ENCODE measurements around the gene ELP5.

ELP5 gene

GRCh38 chr17:7258731-7259554, 6.9 kb downstream of the ELP5 start:
- no peak for DNase-seq

DNA sequence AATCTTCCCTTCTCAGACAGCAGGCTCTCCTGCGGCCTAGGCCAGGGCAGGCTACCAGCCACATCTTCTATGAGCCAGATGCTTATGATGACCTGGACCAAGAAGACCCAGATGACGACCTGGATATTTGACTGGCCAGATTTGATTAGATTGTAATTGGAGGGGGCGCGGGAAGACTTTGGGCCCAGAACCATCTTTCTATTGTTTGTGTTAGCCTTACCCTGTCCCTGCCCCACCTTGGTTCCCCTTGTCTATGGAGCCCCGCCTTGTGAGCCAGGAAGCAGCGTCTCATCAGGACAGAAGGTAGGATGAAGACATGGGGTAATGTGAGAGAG, 7.5 kb downstream of the ELP5 start:
- DNase-seq = no peak

GRCh38 chr17:7260151-7260550, 8.1 kb downstream of the ELP5 start:
- DNase-seq = no peak

GRCh38 chr17:7260651-7261378, 8.8 kb downstream of the ELP5 start:
- no peak for DNase-seq

DNA sequence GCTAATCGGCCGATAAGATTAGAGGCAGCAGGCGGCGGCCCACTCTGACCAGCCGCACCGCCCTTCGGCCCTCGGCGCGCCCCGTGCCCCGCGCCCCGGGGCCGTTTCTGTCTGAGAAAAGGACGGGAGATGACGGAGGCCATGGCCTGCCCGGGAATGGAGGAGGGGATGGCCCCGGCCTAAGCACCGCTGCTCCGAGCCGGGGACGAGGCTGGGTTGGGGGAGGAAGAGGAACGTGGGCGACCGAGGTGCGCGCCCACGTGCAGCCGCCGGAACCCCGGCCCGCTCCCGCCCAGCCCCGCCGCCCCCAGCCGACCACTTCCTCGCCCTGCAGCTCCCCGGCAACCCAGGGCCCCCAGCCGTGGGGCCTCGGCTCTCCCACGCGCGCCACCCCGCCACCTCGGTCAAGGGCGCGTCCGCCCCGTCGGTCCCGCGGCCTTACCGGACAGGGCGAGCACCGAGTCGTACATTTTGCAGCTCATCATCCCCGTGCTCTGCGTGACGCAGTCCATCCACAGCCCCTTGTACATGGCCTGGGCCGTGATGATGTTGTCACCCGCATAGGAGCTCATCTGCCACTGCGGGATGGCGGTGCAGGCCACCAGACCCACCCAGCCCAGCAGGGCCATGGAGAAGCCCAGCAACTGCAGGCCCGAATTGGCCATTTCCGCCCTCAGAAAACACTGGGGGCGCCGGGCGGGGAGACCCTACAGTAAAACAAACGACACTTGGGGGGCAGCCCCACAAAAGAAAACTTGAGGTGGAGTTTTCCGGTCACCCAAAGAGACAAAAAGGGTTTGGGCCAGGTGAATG, 9.6 kb downstream of the ELP5 start:
- DNase-seq = no peak

GRCh38 chr17:7262192-7262934, 10.3 kb downstream of the ELP5 start, which contains the start of gene CLDN7:
TSS of gene CLDN7 (minus strand) at chr17:7262478. CDS start at chr17:7262043, 435 bp downstream.
- peak; percentile 55 for DNase-seq

- no peak for DNase-seq
Observed at GRCh38 chr17:7262935-7263800, 11.2 kb downstream of the ELP5 start.

GRCh38 chr17:7263801-7264078, 11.7 kb downstream of the ELP5 start:
- DNase-seq = no peak

- DNase-seq = no peak
Observed at GRCh38 chr17:7266784-7267183, 14.8 kb downstream of the ELP5 start.

GRCh38 chr17:7279448-7279847, 27.4 kb downstream of the ELP5 start:
- no peak for DNase-seq

DNA sequence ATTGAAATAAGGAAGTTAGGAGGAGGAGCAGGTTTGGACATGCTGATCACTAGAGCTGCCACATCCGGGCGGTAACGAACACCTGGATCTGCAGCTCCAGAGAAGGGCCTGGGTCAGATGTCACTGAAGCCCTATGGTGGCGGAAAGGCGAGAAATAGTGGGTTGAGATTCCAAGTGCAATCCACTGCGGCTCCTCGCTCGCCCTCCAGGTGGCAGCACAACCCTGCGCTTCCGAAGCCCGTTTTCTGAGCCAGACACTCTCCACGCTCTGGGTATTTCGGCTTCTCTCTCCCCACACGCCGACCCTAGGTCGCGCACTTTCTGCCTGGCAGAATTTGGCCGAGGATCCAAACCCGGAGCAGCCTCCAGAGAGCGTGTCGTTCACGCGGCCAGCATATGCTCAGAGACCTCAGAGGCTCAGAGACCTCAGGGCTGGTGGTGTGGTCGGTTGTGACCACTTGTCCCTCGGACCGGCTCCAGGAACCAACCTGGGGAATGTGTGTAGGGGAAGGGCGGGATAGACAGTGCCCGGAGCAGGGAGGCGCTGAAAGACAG, 28.6 kb downstream of the ELP5 start:
- peak; percentile 16 for DNase-seq

DNA sequence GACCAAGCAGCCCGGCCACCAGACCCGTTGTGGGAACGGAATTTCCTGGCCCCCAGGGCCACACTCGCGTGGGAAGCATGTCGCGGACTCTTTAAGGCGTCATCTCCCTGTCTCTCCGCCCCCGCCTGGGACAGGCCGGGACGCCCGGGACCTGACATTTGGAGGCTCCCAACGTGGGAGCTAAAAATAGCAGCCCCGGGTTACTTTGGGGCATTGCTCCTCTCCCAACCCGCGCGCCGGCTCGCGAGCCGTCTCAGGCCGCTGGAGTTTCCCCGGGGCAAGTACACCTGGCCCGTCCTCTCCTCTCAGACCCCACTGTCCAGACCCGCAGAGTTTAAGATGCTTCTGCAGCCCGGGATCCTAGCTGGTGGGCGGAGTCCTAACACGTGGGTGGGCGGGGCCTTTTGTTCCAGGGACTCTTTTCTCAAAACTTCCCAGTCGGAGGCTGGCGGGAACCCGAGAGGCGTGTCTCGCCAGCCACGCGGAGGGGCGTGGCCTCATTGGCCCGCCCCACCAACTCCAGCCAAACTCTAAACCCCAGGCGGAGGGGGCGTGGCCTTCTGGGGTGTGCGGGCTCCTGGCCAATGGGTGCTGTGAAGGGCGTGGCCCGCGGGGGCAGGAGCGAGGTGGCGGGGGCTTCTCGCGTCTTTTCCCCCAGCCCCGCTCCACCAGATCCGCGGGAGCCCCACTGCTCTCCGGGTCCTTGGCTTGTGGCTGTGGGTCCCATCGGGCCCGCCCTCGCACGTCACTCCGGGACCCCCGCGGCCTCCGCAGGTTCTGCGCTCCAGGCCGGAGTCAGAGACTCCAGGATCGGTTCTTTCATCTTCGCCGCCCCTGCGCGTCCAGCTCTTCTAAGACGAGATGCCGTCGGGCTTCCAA, 29.3 kb downstream of the ELP5 start, which contains the start of gene SLC2A4:
Gene SLC2A4, plus strand, starts transcription at position 645 of the 879 bp plus-strand sequence. Its CDS starts 217 bp downstream, at position 862.
- peak; percentile 74 for DNase-seq

GRCh38 chr17:7281953-7282751, 30.1 kb downstream of the ELP5 start:
- no peak for DNase-seq

DNA sequence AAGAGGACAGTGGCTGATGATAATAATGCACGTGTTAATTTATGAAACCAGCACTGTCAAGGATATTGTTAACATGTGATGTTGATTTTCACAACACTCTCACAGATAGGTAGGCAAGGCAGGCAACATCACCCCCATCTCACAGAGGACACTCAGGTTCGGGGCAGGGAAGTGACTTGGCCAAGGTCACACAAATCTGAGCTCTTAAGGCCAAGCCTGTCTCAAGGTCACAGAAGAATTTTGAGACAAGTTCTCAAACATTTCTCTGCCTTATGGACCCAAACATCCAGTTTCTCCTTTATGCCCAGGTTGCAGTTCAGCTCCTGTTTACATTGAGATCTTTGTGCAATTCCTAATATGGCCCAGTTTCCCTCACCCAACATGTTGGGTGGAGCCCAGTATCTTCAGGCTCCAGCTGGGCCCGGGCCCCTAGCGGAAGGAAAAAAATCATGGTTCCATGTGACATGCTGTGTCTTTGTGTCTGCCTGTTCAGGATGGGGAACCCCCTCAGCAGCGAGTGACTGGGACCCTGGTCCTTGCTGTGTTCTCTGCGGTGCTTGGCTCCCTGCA, 30.8 kb downstream of the ELP5 start:
- no peak for DNase-seq

- DNase-seq = no peak
Observed at GRCh38 chr17:7283471-7284216, 31.6 kb downstream of the ELP5 start.

- DNase-seq = no peak
Observed at GRCh38 chr17:7284911-7285310, 32.9 kb downstream of the ELP5 start.

DNA sequence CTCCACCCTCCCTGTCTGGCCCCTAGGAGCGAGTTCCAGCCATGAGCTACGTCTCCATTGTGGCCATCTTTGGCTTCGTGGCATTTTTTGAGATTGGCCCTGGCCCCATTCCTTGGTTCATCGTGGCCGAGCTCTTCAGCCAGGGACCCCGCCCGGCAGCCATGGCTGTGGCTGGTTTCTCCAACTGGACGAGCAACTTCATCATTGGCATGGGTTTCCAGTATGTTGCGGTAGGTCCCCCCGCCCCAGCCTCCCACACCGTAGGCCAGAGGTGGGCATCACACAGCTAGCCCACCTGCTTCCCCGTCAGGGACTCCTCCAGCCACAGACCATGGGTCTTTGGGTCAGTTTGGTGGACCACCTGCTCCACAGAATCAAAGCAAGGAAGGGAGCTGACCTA, 33.7 kb downstream of the ELP5 start:
- no peak for DNase-seq

- DNase-seq = no peak
Observed at GRCh38 chr17:7289256-7290032, 37.4 kb downstream of the ELP5 start.
